ENCODE measurements around the gene SULT1C3.
A peak's percentile ranks its signal among the peaks of the same experiment; 100 is the strongest.

The SULT1C3 gene

DNA sequence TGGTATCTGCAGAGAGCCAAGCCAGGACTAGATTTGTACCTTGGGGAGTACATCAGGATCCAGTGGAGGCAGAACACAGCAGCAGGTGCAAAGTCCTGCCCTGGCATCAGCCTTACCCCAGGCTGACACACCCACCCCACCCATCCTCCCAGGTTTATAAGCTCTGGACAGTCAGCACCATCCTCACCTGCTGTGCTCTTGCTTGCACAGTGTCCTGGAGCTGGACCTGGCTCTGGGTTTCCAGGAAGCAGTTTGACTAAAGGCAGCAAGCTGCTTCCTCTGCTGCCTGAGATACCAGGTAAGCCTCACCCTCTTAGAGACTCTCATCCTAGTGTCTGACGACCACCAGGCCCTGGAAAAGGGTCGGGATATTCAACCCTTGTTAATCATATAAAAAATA lies at the start of gene SULT1C3:
Gene SULT1C3, plus strand, starts transcription at position 183 of the 400 bp plus-strand sequence. CDS start 7,227 bp downstream, outside the sequence.
- H3K4me3 Mint-ChIP-seq, result no peak within 1 kb of the TSS
- H3K27ac Mint-ChIP-seq, result no peak within 1 kb of the TSS
- no peak for DNase-seq
- ATAC-seq, result no peak
- no peaks in the 10 kb centered on the region for H3K4me1 Mint-ChIP-seq
- H3K9me3 Mint-ChIP-seq, result peaks cover 0 to 5% of the 10 kb centered on the region in 2 donors
- peaks cover 5% of the 10 kb centered on the region for H3K27me3 Mint-ChIP-seq

DNA sequence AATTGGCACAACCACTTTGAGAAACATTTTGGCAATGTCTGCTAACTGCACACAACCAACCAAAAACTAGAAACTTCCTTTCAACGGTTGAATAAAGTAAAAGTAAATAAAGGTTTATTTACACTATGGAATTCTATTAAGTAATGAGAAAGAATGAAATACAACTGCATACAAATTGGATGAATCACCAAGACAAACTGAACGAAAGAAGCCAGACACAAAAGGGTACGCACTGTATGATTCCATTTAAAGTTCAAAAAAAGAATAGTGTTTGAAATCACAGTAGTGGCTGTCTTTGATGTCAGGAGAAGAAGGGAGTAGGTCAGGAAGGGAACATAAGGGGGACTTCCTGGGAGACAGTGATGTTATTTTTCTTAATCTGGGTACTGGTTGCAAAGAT lies 46.5 kb upstream of the SULT1C3 start:
- Mint-ChIP-seq H3K27me3 (peaks cover 23% of the 10 kb centered on the region), H3K9me3 (no peaks in the 10 kb centered on the region), H3K4me3 (no peak overlapping the region), H3K27ac (no peak overlapping the region), H3K4me1 (no peaks in the 10 kb centered on the region)
- ATAC-seq (no peak), DNase-seq (no peak)

DNA sequence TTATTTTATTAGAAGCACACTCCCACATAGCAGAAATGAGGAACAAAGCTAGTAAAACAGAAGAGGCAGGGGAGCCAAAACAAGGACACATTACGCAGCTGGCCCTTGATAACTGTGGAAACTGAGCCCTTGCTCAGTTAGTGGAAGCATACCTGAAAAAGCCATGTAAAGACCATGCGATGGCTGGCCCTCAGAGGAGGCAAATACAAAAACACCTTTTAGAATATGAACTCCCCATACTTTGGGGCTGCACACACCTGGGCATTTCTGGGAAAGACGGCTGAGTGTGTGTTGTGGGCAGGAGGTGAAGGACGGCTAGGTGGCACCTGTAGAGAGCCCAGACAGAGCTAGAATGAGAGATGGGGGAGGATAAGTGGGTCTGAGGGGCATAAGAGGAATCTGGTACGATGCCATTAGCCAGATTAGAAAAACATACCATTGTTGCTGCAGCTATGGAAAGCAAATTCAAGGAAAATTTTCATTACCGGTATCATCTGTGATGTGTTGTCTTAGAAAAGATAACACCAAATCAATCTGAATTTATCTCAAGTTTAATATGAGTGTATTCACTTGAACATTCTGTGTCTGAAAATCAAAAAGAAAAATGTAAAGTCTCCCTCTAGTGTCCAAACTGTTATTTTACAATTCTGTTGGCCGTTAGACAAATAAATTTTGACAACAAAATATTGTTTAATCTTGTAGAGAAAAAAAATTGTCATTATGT lies 45.2 kb upstream of the SULT1C3 start:
- Mint-ChIP-seq H3K4me1 (no peaks in the 10 kb centered on the region), H3K9me3 (no peaks in the 10 kb centered on the region), H3K4me3 (no peak overlapping the region), H3K27ac (no peak overlapping the region), H3K27me3 (peaks cover 23% of the 10 kb centered on the region)
- ATAC-seq (no peak), DNase-seq (no peak)

DNA sequence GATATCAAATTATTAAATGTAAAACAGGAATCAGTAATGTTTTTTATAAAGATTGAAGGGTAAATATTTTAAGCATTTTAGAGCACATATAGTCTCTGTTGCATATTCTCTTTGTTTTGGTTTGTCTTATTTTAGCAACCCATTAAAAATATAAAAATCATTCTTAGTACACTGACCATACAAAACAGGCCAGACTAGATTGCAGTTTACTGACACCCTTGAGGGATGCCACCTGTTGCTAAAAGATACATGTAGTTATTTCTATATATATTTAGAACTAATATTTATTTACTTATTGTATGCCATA lies 44.7 kb upstream of the SULT1C3 start:
- ATAC-seq (no peak), DNase-seq (no peak)
- Mint-ChIP-seq H3K4me1 (no peaks in the 10 kb centered on the region), H3K27ac (no peak overlapping the region), H3K27me3 (peaks cover 23% of the 10 kb centered on the region), H3K4me3 (no peak overlapping the region), H3K9me3 (peaks cover 0 to 1% of the 10 kb centered on the region in 2 donors)

DNA sequence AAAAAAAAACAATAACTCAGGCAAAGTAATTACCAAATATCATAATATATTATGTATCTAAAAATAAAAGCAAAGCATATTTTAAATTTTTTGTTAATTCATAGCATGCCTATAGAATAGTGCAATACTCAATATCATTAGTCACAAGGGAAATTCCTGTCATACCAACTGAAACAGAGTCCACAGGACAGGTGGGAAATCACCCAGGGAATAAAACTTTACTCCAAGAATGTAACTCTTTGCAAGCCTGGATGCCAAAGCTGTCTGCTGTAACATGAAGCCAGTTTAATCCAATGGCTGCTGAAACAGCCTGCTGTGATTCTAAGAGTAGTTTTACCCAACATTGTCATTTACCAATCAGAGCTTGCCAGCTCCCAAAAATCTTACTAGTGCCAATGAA lies 40.0 kb upstream of the SULT1C3 start:
- Mint-ChIP-seq H3K9me3 (peaks cover 20 to 27% of the 10 kb centered on the region in 2 donors), H3K4me3 (no peak overlapping the region), H3K27ac (no peak overlapping the region), H3K4me1 (no peaks in the 10 kb centered on the region), H3K27me3 (no peaks in the 10 kb centered on the region)
- DNase-seq (no peak), ATAC-seq (no peak)

DNA sequence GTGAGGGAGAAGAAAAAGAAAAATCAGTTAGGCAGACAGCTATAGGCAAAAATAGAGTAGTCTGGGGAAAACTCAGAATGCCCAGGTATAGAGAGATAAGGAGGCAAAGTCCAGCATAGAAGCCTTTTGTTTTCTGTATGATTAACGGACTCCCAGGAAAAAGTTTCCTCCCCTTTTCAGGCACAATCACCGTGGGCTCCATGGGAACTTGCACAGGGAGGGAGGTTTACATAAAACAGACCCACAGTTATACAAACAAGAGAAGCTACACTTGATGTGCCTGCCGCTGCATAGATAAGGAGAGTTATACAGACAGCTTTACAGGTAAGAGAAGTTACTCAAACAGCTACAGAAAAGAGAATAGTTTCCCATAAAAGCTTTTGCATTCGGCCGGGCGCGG lies 39.2 kb upstream of the SULT1C3 start:
- ATAC-seq (no peak), DNase-seq (no peak)
- H3K27ac Mint-ChIP-seq, result no peak overlapping the region
- H3K9me3 Mint-ChIP-seq, result peaks cover 20 to 27% of the 10 kb centered on the region in 2 donors
- no peaks in the 10 kb centered on the region for H3K4me1 Mint-ChIP-seq
- no peak overlapping the region for H3K4me3 Mint-ChIP-seq
- no peaks in the 10 kb centered on the region for H3K27me3 Mint-ChIP-seq

DNA sequence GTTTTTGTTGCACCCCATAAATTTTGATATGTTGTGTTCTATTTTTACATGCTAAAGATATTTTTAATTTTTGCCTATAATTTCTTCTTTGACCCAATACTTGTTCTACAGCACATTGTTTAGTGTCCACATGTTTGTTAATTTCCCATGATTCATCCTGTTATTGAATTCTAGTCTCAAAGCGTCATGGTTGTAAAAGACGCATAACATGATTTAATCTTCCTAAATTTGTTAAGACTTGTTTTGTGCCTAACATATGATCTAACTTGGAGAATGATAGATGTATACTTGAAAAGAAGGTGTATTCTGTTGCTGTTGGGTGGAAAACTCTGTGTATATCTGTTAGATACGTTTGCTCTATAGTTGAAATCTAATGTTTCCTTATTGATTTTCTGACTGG lies 27.1 kb upstream of the SULT1C3 start:
- no peak overlapping the region for H3K4me3 Mint-ChIP-seq
- no peak for ATAC-seq

DNA sequence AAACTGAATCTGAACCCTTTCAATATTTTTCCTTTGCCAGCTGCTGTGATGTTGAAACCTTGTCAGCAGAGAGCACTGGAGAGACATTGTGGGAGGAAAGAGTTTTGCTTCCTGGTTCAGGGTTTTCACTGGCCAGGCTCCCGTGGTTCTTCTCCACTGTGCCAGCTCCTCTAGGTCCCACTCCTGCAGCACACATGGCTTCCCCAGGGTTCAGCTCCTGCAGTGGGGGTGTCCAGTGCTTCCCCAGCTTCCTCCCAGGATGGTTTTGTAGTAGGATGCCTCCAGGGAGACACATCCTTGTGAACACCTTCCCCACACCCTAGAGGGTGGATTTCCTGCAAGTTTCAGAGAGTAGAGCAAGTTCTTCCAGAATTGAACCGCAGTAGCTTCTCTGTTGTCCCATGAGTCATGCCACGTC lies 24.0 kb upstream of the SULT1C3 start:
- Mint-ChIP-seq H3K27me3 (no peaks in the 10 kb centered on the region), H3K9me3 (no peaks in the 10 kb centered on the region), H3K4me1 (no peaks in the 10 kb centered on the region), H3K4me3 (no peak overlapping the region), H3K27ac (no peak overlapping the region)
- no peak for ATAC-seq
- no peak for DNase-seq

More for the DNA sequence above, 27.1 kb upstream of the SULT1C3 start:
- Mint-ChIP-seq H3K27ac (no peak overlapping the region), H3K9me3 (peaks cover 12 to 19% of the 10 kb centered on the region in 2 donors), H3K27me3 (no peaks in the 10 kb centered on the region), H3K4me1 (no peaks in the 10 kb centered on the region)
- DNase-seq, result no peak

DNA sequence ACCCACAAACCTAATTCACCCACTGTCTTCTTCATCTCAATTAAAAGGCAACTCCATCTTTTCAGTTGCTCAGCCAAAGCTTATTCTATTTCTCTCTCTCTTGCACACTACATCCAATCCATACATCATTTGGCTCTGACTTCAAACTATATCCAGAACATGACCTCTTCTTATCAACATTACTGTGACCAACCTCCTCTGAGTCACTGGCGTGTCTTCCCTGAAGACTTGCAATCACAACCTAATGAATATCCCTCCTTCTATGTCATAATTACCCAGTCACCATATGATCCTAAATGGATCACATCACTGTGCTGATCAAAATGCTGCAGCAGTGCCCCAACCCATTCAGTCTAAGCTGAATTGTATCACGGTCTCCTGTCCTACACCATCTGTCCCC lies 22.6 kb upstream of the SULT1C3 start:
- H3K9me3 Mint-ChIP-seq, result peaks cover 0 to 2% of the 10 kb centered on the region in 2 donors
- ATAC-seq, result no peak
- no peaks in the 10 kb centered on the region for H3K27me3 Mint-ChIP-seq
- H3K27ac Mint-ChIP-seq, result no peak overlapping the region
- no peak overlapping the region for H3K4me3 Mint-ChIP-seq
- DNase-seq, result no peak
- no peaks in the 10 kb centered on the region for H3K4me1 Mint-ChIP-seq

DNA sequence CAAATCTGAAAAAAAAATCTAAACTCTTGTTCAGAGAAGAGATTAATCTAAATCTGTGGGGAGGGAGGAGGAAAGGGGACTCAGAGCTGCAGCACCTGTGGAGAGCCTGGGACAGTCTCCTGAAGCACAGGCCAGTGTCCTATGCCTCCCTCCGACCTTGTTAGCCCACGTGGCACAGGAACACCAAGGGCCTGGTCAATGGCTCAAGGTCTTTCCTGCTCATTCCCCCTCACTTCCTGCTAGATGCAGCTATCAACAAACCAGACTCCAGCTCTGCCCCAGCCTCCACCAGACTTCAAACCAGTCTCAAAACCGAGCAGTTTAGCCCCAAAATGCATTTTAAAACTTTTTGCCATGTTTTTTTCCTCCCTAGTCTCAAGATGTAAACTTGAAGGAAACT lies 20.1 kb upstream of the SULT1C3 start:
- DNase-seq (no peak), ATAC-seq (no peak)
- H3K4me1 Mint-ChIP-seq, result no peaks in the 10 kb centered on the region
- H3K4me3 Mint-ChIP-seq, result no peak overlapping the region
- peaks cover 16 to 20% of the 10 kb centered on the region in 2 donors for H3K9me3 Mint-ChIP-seq
- no peaks in the 10 kb centered on the region for H3K27me3 Mint-ChIP-seq
- H3K27ac Mint-ChIP-seq, result peak overlapping the region in 1 of 2 donors; percentile 29

DNA sequence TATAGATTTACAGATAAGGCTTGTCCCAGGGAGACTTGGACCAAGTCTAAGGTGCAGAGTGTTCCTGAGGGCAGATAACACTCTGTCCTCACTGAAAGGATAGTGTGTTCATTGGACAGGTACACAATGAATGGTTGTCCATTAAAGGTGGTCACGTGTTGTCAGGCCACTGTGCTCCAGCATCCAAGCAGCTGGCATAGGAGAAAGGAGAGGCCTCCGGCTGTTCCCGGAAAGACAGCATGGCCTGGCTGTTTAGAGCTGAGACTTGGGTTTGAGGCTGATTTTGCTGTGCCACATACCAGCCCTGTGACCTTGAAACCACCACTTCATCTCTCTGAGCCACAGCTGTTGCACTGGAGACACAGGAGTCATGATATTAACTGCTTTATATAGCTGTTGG lies 19.6 kb upstream of the SULT1C3 start:
- Mint-ChIP-seq H3K9me3 (peaks cover 16 to 20% of the 10 kb centered on the region in 2 donors), H3K27ac (no peak overlapping the region), H3K4me1 (no peaks in the 10 kb centered on the region), H3K27me3 (no peaks in the 10 kb centered on the region), H3K4me3 (no peak overlapping the region)
- DNase-seq (no peak), ATAC-seq (no peak)

DNA sequence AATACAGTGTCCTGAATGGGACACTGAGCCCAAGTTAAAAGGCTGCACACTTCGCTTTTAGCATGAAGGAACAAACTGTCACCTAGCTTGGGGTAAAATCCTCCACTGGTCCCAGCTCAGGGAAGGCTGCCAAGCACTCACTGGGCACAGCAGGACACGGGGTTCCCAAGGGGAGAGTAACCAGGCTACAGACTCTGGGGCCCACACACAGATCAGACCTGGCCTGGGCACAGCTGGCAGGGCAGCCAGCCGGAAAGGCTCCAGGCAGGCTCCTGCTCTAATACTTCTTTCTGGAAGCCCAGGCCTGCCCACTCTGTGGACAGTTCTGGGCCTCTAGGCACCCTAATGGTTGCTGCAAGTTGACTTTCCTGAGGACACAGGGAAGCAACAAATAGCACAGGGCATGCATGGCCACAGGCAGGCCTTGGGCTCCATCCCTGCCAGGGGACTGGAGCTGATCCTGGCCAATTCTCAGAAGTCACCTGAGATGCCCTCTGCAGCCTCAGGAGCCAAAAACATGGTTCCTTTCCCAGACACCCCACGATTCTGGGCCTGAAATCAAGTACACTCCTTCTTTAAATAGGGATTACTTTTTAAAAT lies 18.7 kb upstream of the SULT1C3 start:
- no peaks in the 10 kb centered on the region for H3K27me3 Mint-ChIP-seq
- ATAC-seq (no peak), DNase-seq (no peak)
- H3K27ac Mint-ChIP-seq, result no peak overlapping the region
- peaks cover 16 to 20% of the 10 kb centered on the region in 2 donors for H3K9me3 Mint-ChIP-seq
- no peaks in the 10 kb centered on the region for H3K4me1 Mint-ChIP-seq
- no peak overlapping the region for H3K4me3 Mint-ChIP-seq

DNA sequence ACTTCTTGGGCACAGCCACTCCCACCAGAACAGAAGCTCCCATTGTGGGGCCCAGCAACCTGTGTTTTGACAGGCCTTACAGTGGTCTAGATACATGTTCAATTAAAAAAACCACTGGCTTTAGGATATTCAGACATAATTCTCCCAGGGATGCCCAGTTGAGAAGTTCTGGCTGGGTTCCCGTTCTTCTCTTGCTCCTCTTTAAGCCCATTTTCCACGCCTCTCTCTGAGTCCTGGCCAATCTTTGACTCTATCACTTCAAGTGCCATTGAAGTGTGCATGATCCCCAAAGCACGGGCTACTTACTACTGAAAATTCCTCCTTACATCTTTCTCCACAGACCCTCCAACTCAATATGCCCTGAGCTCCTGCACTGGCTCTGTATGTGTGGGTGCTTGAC lies 17.5 kb upstream of the SULT1C3 start:
- Mint-ChIP-seq H3K4me1 (no peaks in the 10 kb centered on the region), H3K4me3 (no peak overlapping the region), H3K27me3 (peaks cover 8% of the 10 kb centered on the region), H3K9me3 (peaks cover 16 to 20% of the 10 kb centered on the region in 2 donors), H3K27ac (no peak overlapping the region)
- no peak for DNase-seq
- ATAC-seq, result no peak

DNA sequence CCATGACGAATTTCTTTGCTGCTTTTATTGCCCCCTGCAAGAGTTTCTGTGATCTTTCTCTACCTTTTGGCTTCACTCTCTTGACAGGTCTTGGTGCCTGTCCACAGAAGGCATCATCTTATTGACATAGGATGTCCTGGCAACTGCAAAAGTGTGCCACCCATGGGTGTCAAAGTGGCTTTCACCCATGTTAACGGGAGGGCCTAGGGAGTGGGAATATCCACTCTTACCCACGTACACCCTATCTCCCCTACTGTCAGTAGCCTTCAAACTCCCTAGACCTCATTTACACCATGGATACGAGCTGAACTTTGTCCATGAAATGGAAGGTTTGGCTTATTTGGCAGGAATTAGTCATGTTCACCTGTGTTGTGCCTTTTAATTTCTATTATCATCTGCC lies 16.2 kb upstream of the SULT1C3 start:
- DNase-seq (no peak), ATAC-seq (no peak)
- Mint-ChIP-seq H3K27ac (no peak overlapping the region), H3K9me3 (peaks cover 16 to 20% of the 10 kb centered on the region in 2 donors), H3K4me1 (no peaks in the 10 kb centered on the region), H3K4me3 (no peak overlapping the region), H3K27me3 (peaks cover 18% of the 10 kb centered on the region)

DNA sequence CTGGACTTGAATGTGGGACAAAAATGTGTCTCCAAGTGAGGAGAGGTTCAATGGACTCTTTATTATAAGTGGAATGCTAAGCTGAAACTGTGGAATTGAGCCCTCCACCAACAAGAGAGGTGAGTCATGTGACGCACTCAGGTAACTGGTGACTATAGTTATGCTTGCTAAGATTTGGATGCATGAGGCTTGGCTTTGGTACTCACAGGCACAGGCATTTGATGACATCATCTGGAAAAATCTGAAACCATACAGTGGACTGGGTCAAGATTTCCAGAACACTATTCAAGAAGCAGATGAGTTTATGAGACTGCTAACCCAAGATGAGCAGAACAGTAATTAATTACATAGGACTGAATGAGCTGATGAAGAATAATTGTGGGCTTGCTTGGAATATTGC lies 15.7 kb upstream of the SULT1C3 start:
- ATAC-seq (no peak), DNase-seq (no peak)
- H3K4me3 Mint-ChIP-seq, result no peak overlapping the region
- H3K4me1 Mint-ChIP-seq, result no peaks in the 10 kb centered on the region
- H3K9me3 Mint-ChIP-seq, result peaks cover 16 to 20% of the 10 kb centered on the region in 2 donors
- H3K27me3 Mint-ChIP-seq, result peaks cover 18% of the 10 kb centered on the region
- no peak overlapping the region for H3K27ac Mint-ChIP-seq

DNA sequence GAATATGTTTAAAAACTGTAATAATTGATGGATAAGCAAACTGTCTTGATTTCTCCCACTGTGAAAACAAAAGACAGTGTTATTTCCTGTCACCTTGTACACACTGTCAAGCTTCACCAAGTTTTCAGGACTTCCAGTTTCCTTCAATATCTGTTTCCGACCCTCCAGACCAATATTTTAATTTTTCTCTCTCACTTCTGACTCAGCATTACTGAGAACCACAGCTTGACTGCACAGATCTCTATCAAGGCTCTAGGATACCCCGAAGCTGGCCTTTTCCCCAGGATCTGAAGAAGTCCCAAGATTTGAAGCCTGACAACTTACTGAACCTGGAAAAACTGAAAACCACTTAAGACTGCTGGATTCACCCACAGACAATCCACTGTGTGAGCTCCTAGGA lies 13.2 kb upstream of the SULT1C3 start:
- ATAC-seq (no peak), DNase-seq (no peak)
- H3K4me3 Mint-ChIP-seq, result no peak overlapping the region

DNA sequence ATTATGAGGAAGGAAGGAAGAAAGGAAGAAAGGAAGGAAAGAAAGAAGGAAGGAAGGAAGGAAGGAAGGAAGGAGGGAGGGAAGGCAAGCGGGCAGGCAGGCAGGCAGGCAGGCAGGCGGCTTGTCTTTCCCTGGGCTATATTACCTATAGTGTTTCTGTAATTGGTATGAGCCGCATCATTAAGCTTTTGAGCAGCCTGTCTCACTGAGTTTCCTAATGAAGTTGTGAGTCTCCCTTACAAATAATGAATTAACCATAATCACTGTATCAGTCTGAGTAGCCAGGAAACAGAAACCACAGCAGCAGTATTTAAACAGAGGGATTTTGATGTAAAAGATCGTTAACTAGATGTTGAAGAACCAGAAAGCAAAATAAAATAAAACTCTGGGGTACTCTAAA lies 11.8 kb upstream of the SULT1C3 start:
- peaks cover 8 to 10% of the 10 kb centered on the region in 2 donors for H3K9me3 Mint-ChIP-seq
- no peak for DNase-seq
- ATAC-seq, result no peak
- H3K27ac Mint-ChIP-seq, result no peak overlapping the region
- no peak overlapping the region for H3K4me3 Mint-ChIP-seq
- H3K4me1 Mint-ChIP-seq, result no peaks in the 10 kb centered on the region
- peaks cover 18% of the 10 kb centered on the region for H3K27me3 Mint-ChIP-seq

More for the DNA sequence above, 13.2 kb upstream of the SULT1C3 start:
- peaks cover 16 to 20% of the 10 kb centered on the region in 2 donors for H3K9me3 Mint-ChIP-seq
- H3K27ac Mint-ChIP-seq, result no peak overlapping the region
- no peaks in the 10 kb centered on the region for H3K4me1 Mint-ChIP-seq
- peaks cover 18% of the 10 kb centered on the region for H3K27me3 Mint-ChIP-seq

Measured in stimulated activated naive CD8-positive, alpha-beta T cell treated with anti-CD3 and anti-CD28 coated beads, Interleukin-15, amount 100 ng/mL, for 72 hours (primary cell).